T47D (cell line): ENCODE data around the gene MAPK11.
A peak's percentile ranks its signal among the peaks of the same experiment; 100 is the strongest.

Source experiments
- DNase-seq, 2 experiments: peaks; one replicate each; pipeline versions ENCODE4 v3.0.0 to v3.0.0-alpha.2; 2011 to 2012; ENCODE audit warnings: low read depth in 1 of 2, low spot score in 1 of 2
- JUND ChIP-seq: IDR thresholded peaks from 2 replicates; pipeline ENCODE4 v1.6.1; 2012; ENCODE audit warnings: low read depth
- in situ Hi-C: cut with HindIII; loops from 2 replicates; pipeline ENCODE4 v1.10.0; 2016; ENCODE audit warnings: low sequenced_read_pairs, low pct_unique_long_range_greater_than_20kb

Gene MAPK11

DNA sequence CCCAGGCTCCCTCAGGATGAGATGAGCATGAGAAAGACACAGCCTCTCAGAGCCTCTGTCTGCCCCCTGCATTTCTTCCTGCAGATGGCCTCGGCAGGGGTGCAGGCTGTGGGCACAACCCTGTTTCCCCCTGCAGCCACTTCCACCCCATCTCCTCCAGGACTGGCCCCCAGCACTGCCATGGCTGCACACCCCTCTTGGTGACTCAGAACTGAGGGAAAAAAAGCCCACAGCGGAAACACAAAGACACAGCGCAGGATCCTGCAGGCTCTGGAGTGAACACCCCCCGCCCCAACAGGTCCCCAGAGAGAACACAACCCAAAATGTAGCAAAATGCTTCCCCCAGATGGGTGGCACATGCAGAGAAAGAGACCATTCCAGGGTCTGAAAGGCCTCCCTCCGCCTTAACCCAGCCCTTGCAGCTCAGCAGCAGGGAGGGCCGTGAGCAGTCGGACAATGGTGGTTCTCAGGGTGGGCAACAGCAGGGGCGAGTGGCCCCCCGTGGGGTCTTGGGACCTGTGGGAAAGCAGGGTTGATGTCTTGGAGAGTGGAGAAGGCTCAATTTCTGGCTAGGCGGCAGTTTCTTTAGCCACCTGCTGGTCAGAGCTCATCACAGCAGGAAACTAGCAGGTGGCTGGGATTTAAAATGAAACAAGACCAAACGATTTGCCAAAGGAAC is 33.3 kb downstream of the MAPK11 start:
- in situ Hi-C loops, result no loop called here
- TF ChIP-seq JUND, result no peak
- peak in 1 of 2 experiments; percentile 52 for DNase-seq

DNA sequence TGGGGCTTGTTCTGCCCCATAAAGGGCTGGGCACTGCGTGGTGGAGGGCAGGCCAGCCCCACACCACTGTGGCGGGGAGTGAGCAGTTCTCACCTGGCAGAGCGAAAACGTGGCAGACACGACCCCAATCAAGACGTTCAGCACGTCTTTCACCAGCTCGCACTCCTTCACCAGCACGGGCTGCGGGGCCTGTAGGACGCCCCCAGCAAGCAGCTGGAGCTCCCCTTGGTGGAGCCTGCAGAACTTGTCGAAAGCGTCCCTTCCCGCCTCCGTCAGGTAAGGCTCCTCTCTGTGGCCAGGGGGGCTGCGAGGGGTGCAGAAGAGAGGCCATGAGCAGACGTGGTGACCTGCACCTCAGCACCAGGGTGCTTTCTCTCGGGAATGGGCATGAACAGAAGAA is 37.0 kb downstream of the MAPK11 start:
- in situ Hi-C loops, result no loop called here
- DNase-seq, result no peak
- no peak for TF ChIP-seq JUND

DNA sequence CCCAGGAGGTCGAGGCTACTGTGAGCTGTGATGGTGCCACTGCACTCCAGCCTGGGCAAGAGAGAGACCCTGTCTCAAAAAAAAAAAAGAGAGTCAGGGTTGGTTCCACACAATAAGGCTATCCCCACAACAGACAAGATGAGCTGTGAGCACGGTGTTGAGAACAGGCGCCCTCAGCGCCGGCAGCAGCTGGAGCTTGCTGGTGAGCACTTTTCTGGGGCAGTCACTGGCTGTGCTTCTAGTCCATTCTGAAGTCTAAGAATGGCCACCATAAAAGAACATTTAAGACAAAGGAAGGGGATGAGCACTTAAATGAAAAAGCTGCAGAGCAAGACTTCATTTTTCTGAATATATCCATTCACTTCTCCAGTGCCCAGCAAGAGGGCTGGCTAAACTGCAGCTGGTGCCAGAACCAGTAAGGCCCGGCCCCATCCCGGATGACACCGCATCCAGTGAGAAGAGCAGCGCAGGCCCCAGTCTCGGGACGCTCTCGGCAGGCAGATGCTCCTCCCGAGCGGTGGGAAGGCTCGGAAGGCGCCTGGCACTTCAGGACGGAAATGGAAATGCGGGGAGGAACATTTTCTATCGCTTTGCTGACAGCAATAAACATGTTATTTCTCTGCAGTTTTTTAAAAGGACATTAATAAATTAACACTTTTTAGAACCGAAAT is 37.6 kb downstream of the MAPK11 start:
- no peak for TF ChIP-seq JUND
- in situ Hi-C loops, result no loop called here
- no peak for DNase-seq

DNA sequence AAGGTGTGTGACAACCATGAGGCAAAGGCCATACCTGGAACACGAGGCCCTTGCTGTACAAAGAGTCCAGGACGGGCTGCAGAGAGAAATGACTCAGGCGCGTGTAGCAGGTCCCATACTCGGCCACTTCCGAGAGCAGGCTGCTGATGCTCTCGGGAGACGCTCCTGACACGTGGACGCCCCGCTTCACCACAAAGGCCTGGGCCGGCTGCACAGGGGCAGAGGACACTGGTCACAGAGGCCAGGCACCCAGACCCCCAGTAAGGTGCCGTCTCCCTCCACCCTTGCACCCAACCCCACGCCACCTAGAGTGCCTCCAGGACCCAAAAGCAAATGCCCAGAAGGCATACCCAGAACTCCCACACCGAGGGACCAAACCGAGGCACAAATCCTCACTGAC is 40.8 kb downstream of the MAPK11 start:
- in situ Hi-C loops, result no loop called here
- TF ChIP-seq JUND, result no peak
- no peak for DNase-seq

DNA sequence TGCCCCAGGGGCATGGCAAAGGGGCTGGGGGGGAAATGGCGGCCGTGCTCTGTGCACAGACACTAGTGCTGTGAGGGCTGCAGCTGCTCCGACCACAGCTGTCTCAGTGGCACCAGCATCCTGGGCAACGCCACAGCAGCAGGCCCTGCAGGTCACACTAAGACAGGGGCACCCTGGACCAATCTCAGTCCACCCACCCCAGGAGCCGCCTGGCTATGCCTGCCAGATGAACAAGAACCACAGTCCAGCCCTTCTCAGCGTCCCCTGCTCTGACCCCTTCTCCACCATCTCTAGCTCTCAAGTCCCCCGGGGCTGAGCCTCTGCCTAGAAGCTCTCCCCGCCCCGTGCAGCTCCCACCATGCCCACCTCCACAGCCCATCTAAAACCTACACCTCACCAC is 41.8 kb downstream of the MAPK11 start:
- no peak for DNase-seq
- in situ Hi-C loops, result no loop called here
- TF ChIP-seq JUND, result no peak

DNA sequence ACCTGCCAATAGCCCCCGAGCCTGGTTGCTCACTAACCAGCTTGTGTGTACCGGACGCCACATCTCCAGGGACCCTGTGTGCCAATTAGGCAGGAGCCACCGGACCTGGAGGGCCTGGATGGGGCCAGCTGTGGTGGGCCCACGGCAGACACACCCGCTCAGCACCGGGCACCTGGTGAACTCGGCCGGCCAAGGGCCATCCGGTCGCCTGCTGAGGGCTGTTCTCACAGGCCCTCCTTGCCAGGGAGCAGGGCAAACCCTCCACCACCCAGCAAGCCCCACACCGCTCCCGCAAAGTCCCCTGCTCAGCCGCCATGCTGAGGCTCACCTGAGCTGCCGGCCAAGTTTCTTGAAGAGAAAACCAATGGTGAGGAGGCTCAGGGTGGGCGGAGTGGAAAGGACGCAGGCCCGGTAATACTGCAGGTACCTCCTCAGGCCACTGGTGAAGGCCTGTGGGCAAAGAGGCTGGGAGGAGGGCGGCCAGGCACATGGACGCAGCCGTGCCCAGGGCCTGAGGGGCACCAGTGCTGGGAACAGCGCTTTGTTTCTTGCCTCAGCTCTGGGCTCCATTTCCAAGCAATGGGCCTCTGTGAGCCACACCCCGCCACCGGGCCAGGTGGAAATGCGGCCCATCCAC is 42.5 kb downstream of the MAPK11 start:
- in situ Hi-C loops, result no loop called here

DNA sequence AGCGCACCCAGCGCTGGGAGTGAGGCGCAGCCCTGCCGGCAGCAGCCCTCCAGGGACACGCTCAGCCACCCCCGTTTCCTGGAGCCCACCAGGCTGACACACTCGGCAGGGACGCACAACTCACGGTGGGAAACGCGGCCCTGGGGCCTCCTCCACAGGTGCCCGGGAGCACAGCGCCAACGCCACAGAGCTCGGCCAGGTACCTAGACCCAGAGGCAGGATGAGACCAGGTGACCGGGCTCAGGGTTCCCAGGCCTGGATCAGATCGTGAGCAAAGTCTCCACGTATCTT is 43.4 kb downstream of the MAPK11 start:
- in situ Hi-C loops, result no loop called here
- no peak for DNase-seq
- no peak for TF ChIP-seq JUND

More for the DNA sequence above, 42.5 kb downstream of the MAPK11 start:
- no peak for DNase-seq
- TF ChIP-seq JUND, result no peak

DNA sequence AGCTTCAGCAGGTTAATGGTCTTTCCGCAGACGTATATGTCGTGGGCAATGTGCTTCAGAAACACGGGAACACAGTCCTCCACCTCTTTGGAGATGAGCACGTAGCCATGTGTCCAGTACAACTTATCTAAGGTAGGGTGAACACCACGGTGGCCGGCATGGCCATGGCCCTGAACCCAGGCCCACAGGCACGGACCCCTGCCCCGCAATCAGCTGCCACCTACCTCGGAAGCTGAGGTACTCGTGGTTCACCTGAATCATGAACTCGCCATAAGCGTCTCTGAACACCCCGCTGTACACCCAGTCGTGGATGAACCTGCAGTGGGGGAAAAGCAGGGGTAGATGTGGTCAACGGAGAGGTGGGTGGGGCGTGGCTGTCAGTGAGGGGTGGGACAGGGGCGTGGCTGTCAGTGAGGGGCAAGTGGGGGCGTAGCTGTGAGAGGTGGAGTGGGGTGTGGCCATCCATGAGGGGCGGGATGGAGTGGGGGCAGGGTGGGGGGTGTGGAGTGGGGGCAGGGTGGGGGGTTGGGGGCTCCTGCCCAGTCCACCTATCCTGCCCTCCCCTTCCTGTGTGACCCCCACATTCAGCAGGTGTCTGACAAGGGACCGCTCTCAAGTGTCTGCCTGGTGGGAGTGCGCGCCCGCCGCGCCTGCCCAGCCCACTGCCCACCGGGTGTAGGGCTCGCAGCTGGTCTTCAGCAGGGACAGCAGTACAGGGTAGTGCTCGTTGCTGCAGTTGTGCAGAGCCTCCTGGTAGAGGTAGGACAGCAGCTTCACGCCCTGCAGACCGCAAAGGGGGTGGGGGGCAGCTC is 43.9 kb downstream of the MAPK11 start:
- no peak for DNase-seq
- no peak for TF ChIP-seq JUND
- in situ Hi-C loops, result no loop called here

DNA sequence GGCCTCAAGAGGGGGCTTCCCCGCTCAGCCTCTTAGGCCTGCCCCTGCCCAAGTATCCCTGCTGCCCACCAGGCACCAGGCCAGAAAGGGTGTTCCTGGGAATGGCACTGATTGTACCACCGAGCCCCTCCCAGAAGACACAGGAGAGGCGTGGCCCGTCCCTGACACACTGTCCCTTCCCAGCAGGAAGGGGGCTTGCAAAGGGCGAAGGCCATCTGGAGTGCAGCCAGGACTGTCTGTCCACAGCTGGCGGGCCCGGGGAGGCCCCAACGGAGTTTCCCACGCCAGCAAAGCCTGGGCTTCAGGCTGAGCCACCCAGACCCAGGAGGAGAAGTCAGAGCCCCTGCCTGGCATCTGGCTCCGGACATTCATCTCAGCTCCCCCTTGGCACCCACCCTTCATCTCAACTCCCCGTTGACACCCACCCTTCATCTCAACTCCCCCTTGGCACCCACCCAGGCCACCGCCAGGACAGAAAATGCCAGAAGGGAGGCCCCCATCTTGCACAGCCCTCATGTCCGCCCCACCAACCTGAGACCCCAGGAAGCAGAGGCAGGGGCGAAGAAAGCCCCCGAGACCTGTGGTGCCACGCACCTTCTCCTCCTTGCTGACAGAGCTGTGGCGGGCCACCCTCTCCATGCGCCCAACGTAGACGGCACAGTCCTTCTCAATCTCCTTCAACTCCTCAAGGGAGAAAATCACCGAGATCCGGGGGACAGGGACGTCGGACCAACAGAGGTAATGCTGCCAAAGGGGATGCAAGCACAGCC is 44.8 kb downstream of the MAPK11 start:
- no peak for TF ChIP-seq JUND
- in situ Hi-C loops, result no loop called here
- DNase-seq, result no peak

DNA sequence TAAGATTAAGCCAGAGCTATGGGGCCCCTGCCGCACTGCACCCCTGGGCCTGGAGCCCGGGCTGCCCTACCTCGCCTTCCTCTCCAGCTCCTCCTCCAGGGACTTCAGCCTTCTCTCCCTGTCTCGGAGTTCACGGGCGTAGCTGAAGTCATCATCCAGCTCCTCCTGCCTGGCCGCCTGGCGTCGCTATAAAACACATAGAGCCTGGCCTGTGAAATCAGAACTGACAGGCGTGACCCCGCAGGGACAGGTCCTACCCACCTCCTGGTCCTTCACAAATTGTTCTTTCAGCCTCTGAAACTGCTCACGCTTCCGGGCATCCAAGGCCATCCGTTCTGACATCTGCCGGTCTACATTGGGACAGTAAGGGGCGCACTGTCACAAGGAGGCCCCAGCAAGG is 46.1 kb downstream of the MAPK11 start:
- no peak for DNase-seq
- TF ChIP-seq JUND, result no peak
- in situ Hi-C loops, result no loop called here

DNA sequence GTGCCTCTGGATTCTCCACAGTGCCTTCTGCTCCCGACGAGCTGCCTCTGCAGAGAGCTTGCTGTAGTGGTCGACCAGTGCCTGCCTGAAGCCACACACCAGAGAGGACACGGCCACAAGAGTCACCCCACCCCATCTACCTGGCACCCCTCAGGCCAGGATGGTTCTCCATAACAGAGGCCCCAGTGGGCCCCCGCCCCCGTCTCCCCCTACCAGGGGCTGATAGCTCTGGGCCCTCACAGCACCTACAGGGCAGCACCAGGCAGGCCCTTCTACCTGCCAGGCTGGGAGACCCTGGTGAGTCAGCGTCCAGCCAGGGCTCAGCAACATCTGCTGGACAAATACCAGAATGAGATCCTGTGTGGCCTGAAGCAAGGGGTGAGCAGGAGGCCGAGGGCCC is 47.7 kb downstream of the MAPK11 start:
- no peak for DNase-seq
- in situ Hi-C loops, result no loop called here
- TF ChIP-seq JUND, result no peak
